Neural crest cell (in vitro differentiated cells): ENCODE measurements around the gene RHOV. TPM values are rescaled to one million over a fixed set of nuclear protein-coding genes. Genes with fewer than 3 reads are reported as not detected.

Experiments
- DNase-seq: peaks from one replicate; pipeline ENCODE4 v3.0.0; 2021; ENCODE audit warnings: low read depth, mixed read lengths, low spot score
- H3K27ac Mint-ChIP-seq: one replicate; pipeline ENCODE4 v1.8.0; 2021; ENCODE audit warnings: mild to moderate bottlenecking, mixed read lengths; ENCODE audit not compliant: unreplicated experiment
- H3K27me3 Mint-ChIP-seq: 2 replicates; pipeline ENCODE4 v1.8.0; 2021; ENCODE audit warnings: low read depth, mild to moderate bottlenecking, mixed read lengths
- H3K36me3 Mint-ChIP-seq: 2 replicates; pipeline ENCODE4 v1.8.0; 2021; ENCODE audit warnings: low read depth, mild to moderate bottlenecking, mixed read lengths
- H3K4me1 Mint-ChIP-seq: 2 replicates; pipeline ENCODE4 v1.8.0; 2021; ENCODE audit warnings: mixed read lengths
- H3K4me3 Mint-ChIP-seq: one replicate; pipeline ENCODE4 v1.8.0; 2021; ENCODE audit warnings: mild to moderate bottlenecking, mixed read lengths
- H3K9me3 Mint-ChIP-seq: 2 replicates; pipeline ENCODE4 v1.8.0; 2021; ENCODE audit warnings: mixed read lengths
- CTCF ChIP-seq: fragments of 200-600 bp; sonication (generic); conservative IDR thresholded peaks from 2 replicates; pipeline ENCODE4 v1.5.0; 2021; ENCODE audit warnings: antibody characterized with exemption, mild to moderate bottlenecking
- long read RNA-seq: library from polyadenylated mRNA; unstranded; transcript quantifications from one replicate; pipeline ENCODE4 v2.0.0, GENCODE V29; 2020
- total RNA-seq: library from RNA; stranded (reverse); gene quantifications from 2 replicates; pipeline ENCODE4 v1.2.1, GENCODE V29; 2021

Gene RHOV
- 0.80 and 1.0 TPM in 2 replicates for total RNA-seq
- long read RNA-seq: 0 reads

GRCh38 chr15:40873694-40874561 is at the start of gene RHOV:
TSS of gene RHOV (minus strand) at chr15:40874234. CDS start at chr15:40874139, 95 bp downstream.
- Mint-ChIP-seq H3K4me3 (peak within 1 kb of the TSS; percentile 80), H3K27me3 (peaks cover 34% of the 10 kb centered on the region), H3K27ac (no peak within 1 kb of the TSS), H3K36me3 (no peaks in the 10 kb centered on the region), H3K9me3 (no peaks in the 10 kb centered on the region), H3K4me1 (peaks cover 5% of the 10 kb centered on the region)
- peak; percentile 57 for DNase-seq
- peak; percentile 58 for TF ChIP-seq CTCF

- Mint-ChIP-seq H3K4me3 (no peak overlapping the region), H3K9me3 (no peaks in the 10 kb centered on the region), H3K27ac (no peak overlapping the region), H3K27me3 (peaks cover 81% of the 10 kb centered on the region), H3K36me3 (no peaks in the 10 kb centered on the region), H3K4me1 (peaks cover 20% of the 10 kb centered on the region)
- TF ChIP-seq CTCF: no peak
- no peak for DNase-seq
Measured at GRCh38 chr15:40923551-40923950, 49.5 kb upstream of the RHOV start.

- no peak for TF ChIP-seq CTCF
- Mint-ChIP-seq H3K9me3 (no peaks in the 10 kb centered on the region), H3K27me3 (peaks cover 72% of the 10 kb centered on the region), H3K4me1 (peaks cover 20% of the 10 kb centered on the region), H3K4me3 (no peak overlapping the region), H3K36me3 (no peaks in the 10 kb centered on the region), H3K27ac (no peak overlapping the region)
- DNase-seq: no peak
Measured at GRCh38 chr15:40922608-40923005, 48.6 kb upstream of the RHOV start.

GRCh38 chr15:40921949-40922607 is 48.0 kb upstream of the RHOV start:
- Mint-ChIP-seq H3K4me3 (no peak overlapping the region), H3K4me1 (peaks cover 17% of the 10 kb centered on the region), H3K27me3 (peaks cover 67% of the 10 kb centered on the region), H3K36me3 (no peaks in the 10 kb centered on the region), H3K9me3 (no peaks in the 10 kb centered on the region), H3K27ac (no peak overlapping the region)
- no peak for TF ChIP-seq CTCF
- no peak for DNase-seq

GRCh38 chr15:40918799-40919392 is 44.9 kb upstream of the RHOV start:
- TF ChIP-seq CTCF: no peak
- H3K4me3 Mint-ChIP-seq: no peak overlapping the region
- H3K4me1 Mint-ChIP-seq: peaks cover 14% of the 10 kb centered on the region
- peaks cover 35% of the 10 kb centered on the region for H3K27me3 Mint-ChIP-seq
- no peaks in the 10 kb centered on the region for H3K36me3 Mint-ChIP-seq
- H3K27ac Mint-ChIP-seq: no peak overlapping the region
- no peaks in the 10 kb centered on the region for H3K9me3 Mint-ChIP-seq
- no peak for DNase-seq
